Stimulated activated CD8-positive, alpha-beta memory T cell treated with anti-CD3 and anti-CD28 coated beads, Interleukin-7, amount 100 ng/mL, for 4 hours (primary cell): ENCODE results near the gene ADGRG4.

ENCODE experiments used
- DNase-seq, 2 donors: peaks; one replicate each; pipeline ENCODE4 v3.0.0-alpha.2; 2020; ENCODE audit warnings: low read depth in 2 of 2

ADGRG4 gene

DNA sequence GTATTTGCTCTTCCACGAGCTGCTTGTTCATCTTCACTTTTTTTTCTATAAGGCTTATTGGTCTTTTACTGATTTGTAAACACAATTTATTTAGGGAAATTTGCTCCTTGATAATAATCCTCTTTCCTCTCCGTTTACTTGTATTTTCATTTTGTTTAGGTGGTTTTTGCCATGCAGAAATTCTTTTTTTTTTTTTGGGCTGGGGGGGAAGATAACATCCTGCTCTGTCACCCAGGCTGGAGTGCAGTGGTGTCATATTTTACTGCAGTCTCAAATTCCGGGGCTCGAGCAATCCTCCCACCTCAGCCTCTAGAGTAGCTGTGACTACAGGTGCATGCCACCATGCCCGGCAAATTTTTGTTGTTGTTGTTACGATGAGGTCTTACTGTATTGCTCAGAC, 155.4 kb downstream of the ADGRG4 start:
- no peak for DNase-seq

GRCh38 chrX:136457303-136457917, 156.6 kb downstream of the ADGRG4 start:
- DNase-seq, result no peak

DNA sequence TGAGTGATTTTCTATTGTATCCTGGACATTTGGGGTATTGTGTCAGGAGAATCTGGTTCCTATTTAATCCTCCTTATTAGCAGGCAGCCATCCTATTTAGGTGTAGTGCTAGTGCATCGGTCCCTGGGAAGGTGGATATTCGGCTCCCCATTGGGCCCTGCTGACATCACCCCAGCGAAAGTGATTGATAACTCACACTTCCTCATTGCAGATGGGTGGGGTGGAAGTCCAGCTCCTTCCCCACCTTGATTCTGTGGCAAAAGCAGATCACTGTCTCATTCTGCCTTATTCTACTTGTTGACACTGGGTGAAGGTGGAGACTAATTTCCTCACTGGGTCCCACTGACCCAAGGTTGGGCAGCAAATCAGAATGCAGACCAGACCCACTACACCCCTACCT, 163.8 kb downstream of the ADGRG4 start:
- no peak for DNase-seq
